Measurements from ENCODE around the gene DVL2. TPM values are rescaled to one million over a fixed set of nuclear protein-coding genes. Genes with fewer than 3 reads are reported as not detected.

The DVL2 gene
- total and polyA plus RNA-seq, 2 donors (not counting 3 experiments of a cell fraction or from before 2014, with no cell fraction given): 17.2 to 55.9 TPM

DNA sequence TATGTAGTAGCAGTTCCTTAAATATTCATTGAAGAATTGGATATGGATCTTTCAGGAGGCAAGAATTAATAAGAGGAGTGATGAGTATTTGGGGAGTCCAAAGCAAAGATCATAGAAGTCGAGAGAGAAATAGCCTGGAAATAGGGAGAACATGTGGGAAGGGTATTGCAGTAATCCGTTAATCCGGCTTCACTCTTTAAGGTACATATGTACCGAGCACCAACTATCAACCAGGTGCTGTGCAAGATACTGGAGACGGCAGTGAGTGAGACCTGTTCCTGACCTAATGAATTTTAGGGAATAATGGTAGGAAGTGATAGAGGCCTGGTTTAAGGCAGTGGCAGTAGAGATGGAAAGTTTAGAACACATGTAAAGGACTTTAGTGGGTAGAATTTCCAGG lies 18.8 kb upstream of the DVL2 start:
- H3K9ac ChIP-seq (replicated peaks; ENCODE audit: extremely low read depth, insufficient read depth, low read length): peak overlapping the region; percentile 94
- FAIRE-seq: no peak
- no peak for DNase-seq (ENCODE audit: low read depth, low spot score)
- H3K4me1 ChIP-seq (ENCODE audit: control insufficient read depth, extremely low read depth, insufficient read depth, low read length): peaks cover 23% of the 10 kb centered on the region
- no peaks in the 10 kb centered on the region for H3K9me1 ChIP-seq (replicated peaks; ENCODE audit: control insufficient read depth, extremely low read depth, insufficient read depth, low read length)
- H4K20me1 ChIP-seq (replicated peaks; ENCODE audit: control insufficient read depth, extremely low read depth, insufficient read depth, low read length): no peaks in the 10 kb centered on the region
- H3K9me3 ChIP-seq (replicated peaks; ENCODE audit: control insufficient read depth, insufficient read depth, low read length): no peaks in the 10 kb centered on the region
- no TSS peak for BruUV-seq (replicated peaks)
- intact Hi-C loops (cut with micrococcal nuclease) (loop anchor here (5.0 kb wide), 1 partner anchor 184 kb away; the partner anchor contains the start of genes FGF11 and TMEM102), dilution Hi-C loops (cut with MboI; ENCODE audit: extremely low pct_ligation_motif_present, low sequenced_read_pairs) (no loop called here)
- peaks cover 48% of the 10 kb centered on the region for H3K79me2 ChIP-seq (ENCODE audit: control insufficient read depth, insufficient read depth, low read length)
- CTCF ChIA-PET: no interaction called here
- peak overlapping the region; percentile 95 for H3K27ac ChIP-seq (ENCODE audit: insufficient read depth, low read depth, low read length)
- no peak overlapping the region for H2AFZ ChIP-seq (ENCODE audit: low read depth, low read length)
- peaks cover 3 to 16% of the 10 kb centered on the region in 2 experiments for H3K36me3 ChIP-seq (ENCODE audit: control insufficient read depth in 2 of 2, extremely low read depth in 1 of 2, insufficient read depth in 2 of 2, low read length in 2 of 2)
- H3K4me3 ChIP-seq (replicated peaks in 1 of 3; ENCODE audit: insufficient read depth in 1 of 3, low read depth in 1 of 3, low read length in 3 of 3): peak overlapping the region; percentile 57 to 82 (median 65)
- H3K4me2 ChIP-seq (ENCODE audit: insufficient read depth, low read length): peak overlapping the region; percentile 90
- TF ChIP-seq POLR2AphosphoS5 (IDR thresholded peaks at IDR 0.05; ENCODE audit: insufficient read depth, low read depth, low read length) (no peak), FOS (IDR thresholded peaks at IDR 0.05; ENCODE audit: borderline replicate concordance, insufficient read depth, low read length) (no peak), MYC (IDR thresholded peaks at IDR 0.05; ENCODE audit: low read depth, low read length) (no peak), JUN (IDR thresholded peaks at IDR 0.05; ENCODE audit: borderline replicate concordance, insufficient read depth, insufficient read length, low read depth) (no peak)
- H3K27me3 ChIP-seq (ENCODE audit: control insufficient read depth in 2 of 2, insufficient read depth in 2 of 2, low read length in 2 of 2): no peaks in the 10 kb centered on the region
- POLR2A ChIA-PET: no interaction called here

DNA sequence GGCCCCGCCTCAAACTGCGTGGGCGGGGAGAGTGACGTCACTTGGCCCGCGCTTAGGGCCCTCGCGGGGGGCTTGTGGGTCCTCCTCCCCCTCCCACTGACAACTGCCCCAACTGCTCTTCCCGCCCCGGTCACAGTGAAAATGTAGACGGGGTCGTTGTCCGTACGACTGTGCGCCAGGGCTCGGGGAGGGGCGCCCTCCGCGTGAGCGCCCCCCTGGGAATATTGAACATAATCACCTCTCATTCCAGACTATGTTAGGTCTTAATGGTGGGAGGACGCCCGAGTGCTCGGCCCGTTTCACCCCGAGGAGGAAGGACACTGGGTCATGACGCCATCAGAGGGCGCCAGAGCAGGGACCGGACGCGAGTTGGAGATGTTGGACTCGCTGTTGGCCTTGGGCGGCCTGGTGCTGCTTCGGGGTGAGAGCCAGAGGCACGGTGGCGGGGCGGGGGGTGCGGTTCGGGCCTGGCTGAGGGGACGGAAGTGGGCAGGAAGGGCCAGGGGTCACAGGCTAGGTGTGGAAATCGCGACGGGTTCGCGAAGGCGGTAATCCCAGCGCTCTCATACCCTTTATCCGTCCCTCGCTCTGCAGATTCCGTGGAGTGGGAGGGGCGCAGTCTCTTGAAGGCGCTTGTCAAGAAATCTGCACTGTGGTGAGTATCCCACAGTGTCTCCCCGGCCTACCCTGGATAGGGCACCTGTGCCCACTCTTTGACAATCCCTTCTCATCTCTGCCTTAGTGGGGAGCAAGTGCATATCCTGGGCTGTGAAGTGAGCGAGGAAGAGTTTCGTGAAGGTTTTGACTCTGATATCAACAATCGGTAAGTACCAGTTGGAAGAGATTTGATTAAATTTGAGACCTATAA lies 18.1 kb upstream of the DVL2 start, which contains the start of gene ELP5:
ELP5 (plus strand) TSS at position 40 of the 868 bp plus-strand sequence; CDS start at position 376, 336 bp downstream.
- H3K4me2 ChIP-seq (ENCODE audit: insufficient read depth, low read length): peak within 1 kb of the TSS; percentile 90
- intact Hi-C loops (cut with micrococcal nuclease) (loop anchor here (1.0 to 5.0 kb wide), 6 partner anchors 9 to 185 kb away; partner anchors contain the start of genes FGF11, PHF23, SLC2A4 and TMEM102), dilution Hi-C loops (cut with MboI; ENCODE audit: extremely low pct_ligation_motif_present, low sequenced_read_pairs) (no loop called here)
- peak; percentile 99 for DNase-seq (ENCODE audit: low read depth, low spot score)
- peaks cover 3 to 13% of the 10 kb centered on the region in 2 experiments for H3K36me3 ChIP-seq (ENCODE audit: control insufficient read depth in 2 of 2, extremely low read depth in 1 of 2, insufficient read depth in 2 of 2, low read length in 2 of 2)
- no peaks in the 10 kb centered on the region for H4K20me1 ChIP-seq (replicated peaks; ENCODE audit: control insufficient read depth, extremely low read depth, insufficient read depth, low read length)
- H3K9me1 ChIP-seq (replicated peaks; ENCODE audit: control insufficient read depth, extremely low read depth, insufficient read depth, low read length): no peaks in the 10 kb centered on the region
- peak within 1 kb of the TSS; percentile 57 to 87 (median 83) for H3K4me3 ChIP-seq (replicated peaks in 1 of 3; ENCODE audit: insufficient read depth in 1 of 3, low read depth in 1 of 3, low read length in 3 of 3)
- ChIA-PET CTCF (interaction anchor here (1.1 to 1.2 kb wide), 2 partner anchors 9 to 44 kb away, joined by 3 to 5 read pairs; no protein-coding TSS in a partner anchor), POLR2A (no interaction called here)
- TSS peak; percentile 49 for BruUV-seq (replicated peaks)
- H3K9ac ChIP-seq (replicated peaks; ENCODE audit: extremely low read depth, insufficient read depth, low read length): peak within 1 kb of the TSS; percentile 94
- H2AFZ ChIP-seq (ENCODE audit: low read depth, low read length): peak within 1 kb of the TSS; percentile 82
- no peaks in the 10 kb centered on the region for H3K27me3 ChIP-seq (ENCODE audit: control insufficient read depth in 2 of 2, insufficient read depth in 2 of 2, low read length in 2 of 2)
- TF ChIP-seq MYC (IDR thresholded peaks at IDR 0.05; ENCODE audit: low read depth, low read length): no peak
- no peak for TF ChIP-seq EZH2 (IDR thresholded peaks at IDR 0.05; ENCODE audit: borderline replicate concordance, low read depth, low read length, severe bottlenecking)
- peak; percentile 70 for TF ChIP-seq POLR2AphosphoS5 (IDR thresholded peaks at IDR 0.05; ENCODE audit: insufficient read depth, low read depth, low read length)
- TF ChIP-seq FOS (IDR thresholded peaks at IDR 0.05; ENCODE audit: borderline replicate concordance, insufficient read depth, low read length): no peak
- peak; percentile 60 for TF ChIP-seq JUN (IDR thresholded peaks at IDR 0.05; ENCODE audit: borderline replicate concordance, insufficient read depth, insufficient read length, low read depth)
- TF ChIP-seq, protein P1, sequence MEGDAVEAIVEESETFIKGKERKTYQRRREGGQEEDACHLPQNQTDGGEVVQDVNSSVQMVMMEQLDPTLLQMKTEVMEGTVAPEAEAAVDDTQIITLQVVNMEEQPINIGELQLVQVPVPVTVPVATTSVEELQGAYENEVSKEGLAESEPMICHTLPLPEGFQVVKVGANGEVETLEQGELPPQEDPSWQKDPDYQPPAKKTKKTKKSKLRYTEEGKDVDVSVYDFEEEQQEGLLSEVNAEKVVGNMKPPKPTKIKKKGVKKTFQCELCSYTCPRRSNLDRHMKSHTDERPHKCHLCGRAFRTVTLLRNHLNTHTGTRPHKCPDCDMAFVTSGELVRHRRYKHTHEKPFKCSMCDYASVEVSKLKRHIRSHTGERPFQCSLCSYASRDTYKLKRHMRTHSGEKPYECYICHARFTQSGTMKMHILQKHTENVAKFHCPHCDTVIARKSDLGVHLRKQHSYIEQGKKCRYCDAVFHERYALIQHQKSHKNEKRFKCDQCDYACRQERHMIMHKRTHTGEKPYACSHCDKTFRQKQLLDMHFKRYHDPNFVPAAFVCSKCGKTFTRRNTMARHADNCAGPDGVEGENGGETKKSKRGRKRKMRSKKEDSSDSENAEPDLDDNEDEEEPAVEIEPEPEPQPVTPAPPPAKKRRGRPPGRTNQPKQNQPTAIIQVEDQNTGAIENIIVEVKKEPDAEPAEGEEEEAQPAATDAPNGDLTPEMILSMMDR (IDR thresholded peaks at IDR 0.05; ENCODE audit: extremely low read depth in 1 of 2, insufficient read depth in 1 of 2, low read depth in 1 of 2, low read length in 2 of 2): peak in 1 of 2 donors; percentile 10
- peak; percentile 49 for TF ChIP-seq POLR2A (IDR thresholded peaks at IDR 0.05; ENCODE audit: low read depth, low read length)
- TF ChIP-seq GATA2 (IDR thresholded peaks at IDR 0.05; ENCODE audit: insufficient read depth, insufficient read length, low read depth, low read length): no peak
- TF ChIP-seq, protein P2, sequence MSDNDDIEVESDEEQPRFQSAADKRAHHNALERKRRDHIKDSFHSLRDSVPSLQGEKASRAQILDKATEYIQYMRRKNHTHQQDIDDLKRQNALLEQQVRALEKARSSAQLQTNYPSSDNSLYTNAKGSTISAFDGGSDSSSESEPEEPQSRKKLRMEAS (IDR thresholded peaks at IDR 0.05; ENCODE audit: insufficient read depth, insufficient read length): peak; percentile 3
- H3K27ac ChIP-seq (ENCODE audit: insufficient read depth, low read depth, low read length): peak within 1 kb of the TSS; percentile 95
- FAIRE-seq: no peak
- peaks cover 23% of the 10 kb centered on the region for H3K4me1 ChIP-seq (ENCODE audit: control insufficient read depth, extremely low read depth, insufficient read depth, low read length)
- H3K79me2 ChIP-seq (ENCODE audit: control insufficient read depth, insufficient read depth, low read length): peaks cover 55% of the 10 kb centered on the region
- no peaks in the 10 kb centered on the region for H3K9me3 ChIP-seq (replicated peaks; ENCODE audit: control insufficient read depth, insufficient read depth, low read length)

All from endothelial cell of umbilical vein (primary cell).